AG20443 (cell line): Measurements from ENCODE around the gene PRG2.

Experiments used
- DNase-seq: peaks from one replicate; pipeline ENCODE4 v3.0.0; 2012; ENCODE audit warnings: low spot score, mixed read lengths

The PRG2 gene

GRCh38 chr11:57396744-57397143, 6.3 kb upstream of the PRG2 start:
- no peak for DNase-seq

DNA sequence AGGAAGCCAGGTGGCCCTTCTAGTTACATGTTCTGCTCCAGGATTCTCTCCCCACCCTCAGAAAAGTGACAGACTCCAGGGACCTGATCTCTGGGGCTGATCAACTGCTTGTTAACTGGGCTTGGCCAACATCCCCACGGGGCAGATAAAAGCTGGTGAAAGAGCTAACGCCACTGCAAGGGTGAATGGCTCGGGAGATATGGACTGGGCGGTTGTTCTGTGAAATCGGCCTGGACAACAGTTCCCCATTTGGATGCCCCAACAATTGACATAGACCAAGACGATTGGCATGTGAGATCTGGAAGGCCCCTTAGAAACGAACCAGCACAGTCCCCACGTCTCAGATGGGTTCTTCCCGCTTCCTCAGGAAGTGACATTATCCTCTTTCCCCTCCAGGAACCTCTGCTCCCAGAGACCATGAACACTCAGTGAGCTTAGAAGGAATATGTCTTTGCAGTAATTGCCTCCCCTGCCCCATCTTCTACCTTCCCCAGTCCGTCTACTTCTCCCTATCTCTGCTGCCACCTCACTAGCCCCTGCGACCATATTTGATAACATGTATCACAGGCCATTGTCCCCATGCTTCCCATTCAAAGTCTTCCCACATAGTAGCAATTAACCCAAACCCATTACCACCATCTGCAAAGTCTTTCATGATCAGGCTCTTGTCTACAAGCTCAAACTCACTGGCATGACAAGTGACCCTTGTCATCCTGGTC, 5.6 kb upstream of the PRG2 start:
- no peak for DNase-seq

- DNase-seq: no peak
Measured at GRCh38 chr11:57394203-57394965, 3.9 kb upstream of the PRG2 start.

DNA sequence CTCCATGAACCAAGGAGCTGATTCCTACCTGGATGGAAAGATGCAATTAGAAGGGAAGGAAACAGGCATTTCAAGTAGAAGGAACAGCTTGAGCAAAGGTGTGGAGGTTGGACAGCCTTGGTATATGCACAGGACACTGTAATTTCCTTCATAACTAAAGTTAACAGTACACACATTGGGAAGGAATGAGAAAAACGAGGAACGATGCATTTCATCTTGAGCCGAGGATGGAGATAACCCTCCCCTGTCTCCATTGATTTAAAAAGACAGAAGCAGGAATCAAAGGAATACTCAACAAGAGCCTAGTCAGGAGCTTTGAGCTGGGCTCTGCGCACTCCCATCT, 2.3 kb upstream of the PRG2 start:
- DNase-seq: no peak

DNA sequence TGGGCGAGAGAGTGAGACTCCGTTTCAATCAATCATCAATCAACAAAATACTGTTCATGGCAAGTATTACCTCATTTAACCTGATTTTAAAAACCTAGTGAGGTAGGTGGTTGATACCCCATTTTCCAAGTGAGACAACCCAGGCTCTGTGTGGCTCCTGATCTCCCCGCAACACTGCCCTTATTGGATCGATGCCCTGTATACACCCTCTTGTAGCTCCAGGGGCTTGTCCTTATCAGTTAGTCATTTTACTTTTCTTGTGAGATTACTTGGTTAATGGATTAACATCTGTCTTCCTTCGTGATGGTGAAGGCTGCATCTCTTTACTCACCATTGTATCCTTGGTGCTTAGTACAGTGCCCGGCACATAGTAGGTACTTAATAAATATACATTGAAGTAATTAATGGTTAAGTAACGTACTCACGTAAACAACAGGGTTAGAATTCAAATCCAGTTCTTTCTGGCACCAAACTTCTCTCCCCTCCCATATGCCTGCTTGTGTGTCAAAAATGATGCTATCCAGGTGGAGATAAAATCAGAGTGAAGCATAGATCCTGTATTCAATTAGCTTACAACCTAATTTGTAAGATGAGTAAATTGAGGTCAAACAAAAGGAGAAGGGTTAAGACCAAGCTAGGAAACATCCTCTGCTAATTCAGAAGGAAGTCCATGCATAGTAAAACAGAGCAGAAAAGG, 1.8 kb upstream of the PRG2 start:
- no peak for DNase-seq

DNA sequence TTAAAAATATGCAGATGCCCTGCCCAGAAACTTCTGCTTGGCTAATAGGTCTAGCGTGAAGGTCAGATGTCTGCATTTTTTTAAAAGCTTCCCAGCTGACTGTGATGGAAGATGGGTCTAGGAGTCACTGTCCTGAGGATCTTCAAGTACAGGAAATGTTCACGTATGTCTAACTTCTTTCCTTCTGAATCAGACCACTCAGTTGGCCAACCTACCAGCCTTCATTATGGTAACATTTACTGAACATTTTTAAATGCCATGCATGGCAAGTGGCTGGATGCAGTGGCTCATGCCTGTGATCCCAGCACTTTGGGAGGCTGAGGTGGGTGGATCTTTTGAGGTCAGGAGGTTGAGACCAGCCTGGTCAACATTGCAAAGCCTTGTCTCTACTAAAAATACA, 1.1 kb upstream of the PRG2 start:
- no peak for DNase-seq

GRCh38 chr11:57391111-57391510, 661 bp upstream of the PRG2 start:
- no peak for DNase-seq

DNA sequence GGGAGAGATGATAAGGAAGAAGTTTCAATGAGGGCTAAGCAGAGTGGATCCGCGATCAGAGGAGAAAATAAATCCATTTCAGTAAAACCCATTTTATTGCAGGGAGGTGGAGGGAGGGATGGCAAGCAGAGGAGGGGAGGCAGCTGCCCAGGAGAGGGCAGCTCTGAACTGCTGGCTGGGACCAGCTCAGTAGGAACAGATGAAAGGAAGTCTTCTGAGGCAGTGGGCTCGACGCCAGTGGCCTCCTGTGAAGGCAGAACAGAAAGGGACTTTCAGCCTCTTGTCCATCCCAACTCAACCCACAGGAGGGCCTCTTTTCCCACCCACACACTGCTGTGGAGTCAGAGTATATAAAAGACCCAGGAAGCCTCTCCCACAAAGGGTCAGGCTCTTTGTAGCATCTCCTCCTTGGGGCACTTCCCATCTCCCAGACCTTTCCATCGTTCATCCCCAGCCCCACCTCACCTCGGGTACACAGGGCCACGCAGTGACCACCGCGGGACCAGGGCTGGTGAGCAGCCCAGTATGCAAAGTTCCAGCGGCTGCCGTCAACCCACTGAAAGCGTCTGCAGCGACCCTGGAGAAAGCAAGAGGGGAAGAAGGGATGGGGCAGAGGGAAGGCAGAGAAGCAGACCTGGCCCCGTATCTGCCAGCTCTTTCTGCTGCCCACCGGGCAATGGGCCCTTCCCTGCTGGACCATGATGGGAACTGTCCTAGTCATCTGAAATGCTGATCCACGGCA, 3.0 kb downstream of the PRG2 start:
- DNase-seq: no peak

DNA sequence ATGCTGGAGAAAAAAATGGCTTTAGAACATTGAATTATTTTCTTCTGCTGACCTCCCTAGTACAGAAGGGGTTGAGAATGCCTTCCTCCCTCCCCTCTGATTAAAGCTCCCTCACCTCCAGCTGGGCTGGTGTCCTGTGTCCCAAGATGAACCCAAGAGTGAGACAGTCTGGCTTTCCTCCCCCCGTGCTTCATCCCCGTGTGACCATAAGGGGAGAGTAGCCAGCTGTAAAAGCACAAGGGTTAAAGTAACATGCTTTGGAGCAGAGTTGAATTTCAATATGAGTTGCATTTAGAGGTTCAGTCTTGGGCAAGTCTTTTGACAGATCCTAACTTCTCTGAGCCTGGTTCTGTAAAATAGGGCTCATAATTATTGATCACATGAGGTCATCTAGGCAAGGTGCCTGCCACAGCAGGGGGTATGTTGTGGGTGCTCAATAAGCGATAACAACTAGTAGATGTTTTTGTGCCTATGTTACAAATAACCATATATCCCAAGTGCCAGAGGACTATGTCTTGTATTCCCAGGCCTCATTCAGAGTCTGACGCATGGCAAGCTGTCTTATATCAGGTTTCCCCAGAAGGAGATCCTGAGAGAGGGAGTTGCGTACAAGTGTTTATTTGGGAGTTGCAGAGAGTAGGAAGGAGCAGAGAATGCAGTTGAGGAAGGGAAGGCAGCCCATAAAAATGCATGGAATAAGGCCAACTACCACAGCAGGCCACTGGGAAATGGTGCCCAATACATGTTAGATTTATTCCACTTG, 4.1 kb downstream of the PRG2 start:
- no peak for DNase-seq

DNA sequence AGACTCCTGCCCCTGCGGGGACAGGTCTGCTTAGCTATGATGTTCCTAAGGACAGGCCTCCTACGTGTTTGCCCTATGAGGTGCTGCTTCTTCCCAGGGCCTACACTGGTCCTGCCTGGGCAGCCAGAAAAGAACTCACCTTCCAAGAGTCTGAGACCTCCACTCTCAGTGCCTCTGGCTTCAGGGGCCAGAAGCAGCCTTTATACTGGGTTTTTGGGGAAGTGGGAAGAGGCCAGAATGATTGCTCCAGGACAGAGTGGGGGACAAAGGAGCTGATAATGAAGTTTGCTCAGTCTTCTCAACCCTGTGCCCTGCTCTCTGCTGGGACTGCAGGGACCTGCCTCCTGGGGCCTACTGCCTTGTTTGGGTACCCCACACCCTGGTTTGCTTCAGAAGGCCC, 9.5 kb downstream of the PRG2 start, which contains the start of gene PRG3:
PRG3 (minus strand) TSS at position 176 of the 400 bp plus-strand sequence. CDS start 442 bp downstream, outside the sequence.
- DNase-seq: no peak

GRCh38 chr11:57379732-57380131, 10.7 kb downstream of the PRG2 start:
- DNase-seq: peak; percentile 45

DNA sequence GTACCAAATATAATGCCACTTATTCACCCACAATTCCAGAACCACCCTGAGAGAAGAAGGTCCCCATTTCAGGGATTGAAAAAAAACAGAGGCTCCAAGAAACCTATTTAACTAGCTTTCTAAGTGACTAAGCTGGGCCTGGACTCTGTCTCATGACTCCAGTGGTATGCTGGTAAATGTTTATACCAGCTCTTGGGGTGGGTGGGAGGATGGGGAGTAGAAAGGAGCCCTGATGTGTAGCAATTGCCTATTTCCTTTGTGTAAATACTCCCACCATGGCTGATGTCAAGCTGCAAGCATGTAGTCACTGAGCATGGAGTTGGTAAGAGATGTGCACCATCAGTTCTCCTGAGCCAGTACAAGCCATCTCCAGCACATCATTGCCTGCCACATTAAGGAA, 12.3 kb downstream of the PRG2 start:
- no peak for DNase-seq

- no peak for DNase-seq
Measured at GRCh38 chr11:57377107-57377506, 13.3 kb downstream of the PRG2 start.

DNA sequence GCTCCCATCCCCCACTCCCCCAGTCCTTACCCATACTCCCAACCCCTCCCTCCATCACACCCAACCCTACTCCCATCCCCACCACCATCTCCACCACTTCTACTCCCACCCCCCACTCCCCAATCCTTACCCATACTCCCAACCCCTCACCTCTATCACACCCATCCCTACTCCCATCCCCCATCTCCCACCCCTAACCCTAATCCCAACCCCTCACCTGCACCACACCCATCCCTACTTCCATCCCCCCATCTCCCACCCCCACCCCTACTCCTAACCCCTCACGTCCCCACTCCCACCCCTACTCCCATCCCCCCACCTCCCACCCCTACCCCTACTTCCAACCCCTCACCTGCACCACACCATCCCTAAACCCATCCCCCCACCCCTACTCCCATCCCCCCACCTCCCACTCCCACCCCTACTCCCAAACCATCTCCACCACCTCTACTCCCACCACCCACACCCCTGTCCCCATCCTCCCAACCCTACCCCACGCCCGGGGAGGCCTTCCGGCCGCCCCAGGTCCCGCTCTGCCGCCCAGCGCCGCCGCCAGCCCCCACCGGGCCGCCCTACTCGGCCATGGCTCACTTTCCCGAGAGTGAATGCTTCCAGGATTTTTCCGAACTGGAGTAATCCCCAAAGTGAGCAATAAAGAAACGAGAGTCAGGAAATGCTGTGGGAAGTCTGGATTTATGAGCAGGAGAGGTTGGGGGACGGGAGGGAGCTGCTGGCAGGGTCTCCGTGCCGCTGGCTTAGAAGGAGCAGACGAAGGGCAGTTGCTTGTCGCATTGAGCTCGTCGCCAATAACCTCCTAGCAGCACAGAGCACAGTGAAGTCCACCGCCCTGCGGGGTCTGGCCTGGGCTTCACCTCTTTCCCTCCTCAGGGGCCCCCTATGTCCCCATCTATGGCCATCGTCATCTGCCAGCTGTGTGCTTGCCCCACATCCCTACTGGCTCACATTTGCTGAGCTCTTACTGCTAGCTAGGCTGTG, 14.1 kb downstream of the PRG2 start:
- no peak for DNase-seq

DNA sequence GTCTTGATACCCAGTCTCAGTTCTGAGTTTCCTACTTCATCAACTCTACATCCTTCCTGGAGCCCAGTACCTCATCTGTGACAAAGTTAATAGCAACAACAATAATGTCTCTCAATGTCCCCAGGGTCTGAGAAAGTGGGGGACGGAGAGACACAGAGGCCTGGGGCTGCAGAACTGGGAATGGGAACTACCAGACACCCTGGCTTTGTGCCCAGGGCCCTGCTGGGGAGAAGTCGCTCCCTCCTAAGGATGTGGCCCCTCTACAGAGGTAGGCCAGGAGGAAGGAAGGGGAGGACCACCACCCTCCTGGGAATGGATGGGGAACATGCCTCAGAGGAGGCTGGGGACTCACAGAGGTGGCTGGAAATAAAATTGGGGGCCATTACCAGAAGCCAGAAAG, 15.0 kb downstream of the PRG2 start:
- no peak for DNase-seq

DNA sequence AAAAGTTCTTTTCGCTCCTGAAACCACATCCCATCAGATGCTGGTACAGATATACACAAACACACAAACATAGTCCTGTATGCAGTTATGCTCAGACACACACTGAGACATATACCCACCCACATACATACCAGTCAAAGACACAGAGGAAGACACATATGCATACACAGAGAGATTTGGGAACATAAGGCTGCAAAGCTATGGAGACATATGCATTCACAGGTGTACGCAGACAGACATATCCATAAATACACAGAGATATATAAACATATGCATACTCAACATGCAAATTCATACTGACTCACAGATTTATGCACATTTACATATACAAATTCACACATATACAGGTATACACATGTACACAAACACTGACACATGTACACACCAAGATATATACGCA, 15.5 kb downstream of the PRG2 start:
- DNase-seq: no peak

- DNase-seq: no peak
Measured at GRCh38 chr11:57373146-57373545, 17.3 kb downstream of the PRG2 start.

DNA sequence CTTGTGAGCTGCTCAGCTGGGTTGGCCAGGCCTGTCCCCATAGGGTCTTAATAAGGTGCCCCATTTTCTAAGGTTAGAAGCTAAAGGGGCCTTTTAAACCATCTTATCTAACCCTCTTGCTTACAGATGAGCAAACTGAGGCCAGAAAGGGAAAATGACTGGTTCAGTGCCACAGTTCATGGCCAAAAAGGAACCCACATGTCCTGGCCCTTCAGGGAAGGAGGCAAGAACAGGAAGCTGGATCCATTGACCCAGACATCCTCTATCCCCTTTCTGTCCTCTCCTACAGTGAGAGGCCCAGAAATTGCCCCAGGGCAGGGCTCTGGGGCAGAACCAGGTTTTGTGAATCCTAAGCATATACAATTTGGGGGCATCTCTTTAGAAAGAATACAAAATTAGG, 19.5 kb downstream of the PRG2 start:
- no peak for DNase-seq

- DNase-seq: peak; percentile 54
Measured at GRCh38 chr11:57370251-57370650, 20.2 kb downstream of the PRG2 start.

GRCh38 chr11:57368845-57369232, 21.6 kb downstream of the PRG2 start:
- no peak for DNase-seq
